Stimulated activated CD8-positive, alpha-beta memory T cell treated with anti-CD3 and anti-CD28 coated beads, Interleukin-4, amount 100 ng/mL, for 24 hours (primary cell): ENCODE data around the gene IFNG.

Experiments used
- DNase-seq: peaks from one replicate; pipeline ENCODE4 v3.0.0-alpha.2; 2020; ENCODE audit warnings: low read depth

IFNG gene

DNA sequence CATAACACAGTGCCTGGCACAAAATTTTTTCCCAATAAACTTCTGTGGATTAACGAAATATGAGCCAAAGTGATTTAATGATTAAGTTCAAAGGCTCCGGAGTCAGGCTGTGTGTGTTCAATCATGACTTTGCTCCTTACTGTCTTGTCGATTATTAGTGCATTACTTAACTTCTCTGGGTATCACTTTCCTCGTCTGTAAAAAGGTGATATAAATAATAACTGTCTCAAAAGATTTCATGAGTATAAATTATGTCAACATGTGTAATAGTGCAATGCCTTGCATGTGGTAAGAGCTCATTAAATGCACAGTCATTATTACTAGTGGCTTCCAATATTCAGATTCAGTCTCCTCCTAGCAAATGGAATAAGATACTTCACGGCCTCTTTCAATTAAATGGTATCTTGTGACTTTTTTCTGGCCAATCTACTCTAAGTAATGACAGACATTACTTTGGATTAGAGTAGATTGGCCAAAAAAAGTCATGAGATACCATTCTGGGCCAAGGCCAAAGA, 6.8 kb upstream of the IFNG start:
- DNase-seq: no peak

- DNase-seq: no peak
Observed at GRCh38 chr12:68163560-68164081, 4.1 kb upstream of the IFNG start.

GRCh38 chr12:68162374-68162773, 2.8 kb upstream of the IFNG start:
- no peak for DNase-seq

DNA sequence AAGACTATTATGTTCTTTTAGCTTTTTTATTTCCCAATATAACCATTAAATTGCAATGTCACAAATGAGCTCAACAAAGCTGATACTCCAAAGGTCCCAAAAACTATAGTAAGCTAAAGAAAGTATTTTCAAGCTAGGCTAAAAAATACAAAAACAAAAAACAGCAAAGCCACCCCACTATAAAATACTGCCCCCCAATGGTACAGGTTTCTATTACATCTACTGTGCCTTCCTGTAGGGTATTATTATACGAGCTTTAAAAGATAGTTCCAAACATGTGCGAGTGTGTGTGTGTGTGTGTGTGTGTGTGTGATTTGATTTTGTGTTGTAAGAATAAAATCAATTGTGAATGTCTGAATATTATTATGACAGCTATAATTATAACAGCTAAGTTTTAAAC, 1.1 kb downstream of the IFNG start:
- DNase-seq: no peak

- no peak for DNase-seq
Observed at GRCh38 chr12:68157380-68157779, 2.2 kb downstream of the IFNG start.

DNA sequence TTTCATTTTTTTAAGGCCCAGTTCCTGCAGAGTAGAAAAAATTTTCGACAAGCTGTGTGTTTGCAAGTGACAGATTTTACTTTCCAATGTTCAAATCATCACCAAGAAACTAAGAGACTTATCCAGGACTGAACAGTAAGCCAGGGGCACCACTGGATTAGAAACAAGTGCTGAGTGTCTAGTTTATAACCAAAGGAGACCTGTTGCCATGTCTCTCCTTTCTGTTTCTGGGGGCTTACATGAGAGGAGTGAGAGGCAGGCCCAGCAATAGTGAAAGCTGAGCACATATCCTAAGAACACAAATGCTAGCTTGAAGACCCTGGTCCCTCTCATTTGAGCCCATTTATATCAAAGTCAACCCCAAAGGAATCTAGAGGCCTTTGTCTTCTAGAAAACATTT, 2.9 kb downstream of the IFNG start:
- DNase-seq: no peak

GRCh38 chr12:68154779-68155178, 4.8 kb downstream of the IFNG start:
- DNase-seq: no peak

GRCh38 chr12:68148261-68148951, 11.1 kb downstream of the IFNG start:
- no peak for DNase-seq

GRCh38 chr12:68140556-68140955, 19.0 kb downstream of the IFNG start:
- DNase-seq: no peak

- no peak for DNase-seq
Observed at GRCh38 chr12:68139941-68140340, 19.6 kb downstream of the IFNG start.

DNA sequence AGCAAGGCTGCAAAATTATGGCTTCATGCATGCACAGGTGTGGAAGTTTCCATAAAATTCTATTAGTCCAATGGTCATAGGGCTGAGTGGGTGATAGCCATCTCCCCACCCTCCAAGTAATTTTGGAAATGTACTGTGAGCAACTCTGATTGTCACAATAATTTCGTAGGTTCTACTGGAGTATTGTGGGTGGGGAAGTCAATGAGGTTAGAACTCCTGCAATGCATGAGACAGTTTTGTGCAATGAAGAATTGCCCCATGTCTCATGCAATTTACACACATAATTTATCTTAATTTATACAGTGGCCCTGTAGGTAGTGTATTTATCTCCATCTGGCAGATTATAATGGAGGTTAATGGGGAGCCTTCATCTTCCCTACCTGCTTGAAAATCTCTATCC, 20.5 kb downstream of the IFNG start:
- no peak for DNase-seq

DNA sequence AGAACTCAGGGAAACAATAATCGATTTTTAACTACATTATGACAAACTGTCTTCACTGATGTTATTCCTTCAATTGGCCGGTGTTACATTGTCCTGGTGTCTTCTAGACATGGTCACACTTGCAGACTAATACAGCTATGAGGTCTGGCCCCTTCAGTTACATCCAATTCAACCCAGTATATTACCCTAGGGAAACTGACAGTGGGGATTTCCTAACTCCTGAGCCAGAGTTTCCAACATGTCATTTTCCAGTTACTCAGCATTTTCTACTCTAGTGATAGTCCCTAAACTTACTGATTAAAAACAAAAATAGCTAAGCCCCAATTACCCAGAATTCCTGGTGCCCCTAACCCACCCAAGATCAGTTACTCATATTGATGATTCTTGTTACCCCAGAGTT, 21.1 kb downstream of the IFNG start:
- DNase-seq: no peak

GRCh38 chr12:68137335-68137830, 22.2 kb downstream of the IFNG start:
- no peak for DNase-seq

DNA sequence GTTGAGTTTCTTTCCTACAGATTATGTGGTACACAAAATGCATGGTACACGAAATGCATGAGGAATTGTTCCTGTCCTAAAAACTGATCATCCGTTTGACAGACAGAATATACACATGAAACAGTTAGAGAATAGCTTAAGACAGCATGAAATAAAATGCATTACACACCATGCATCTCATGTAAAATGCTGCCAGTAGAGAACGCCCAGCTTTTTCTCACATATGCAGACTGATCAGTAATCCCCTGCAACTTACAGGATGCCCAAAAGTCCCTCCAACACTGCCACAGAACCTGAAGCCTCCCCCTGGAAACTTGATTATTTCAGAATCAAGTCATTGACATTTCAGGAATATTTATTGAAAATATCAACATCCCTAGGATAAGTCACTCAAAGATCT, 24.0 kb downstream of the IFNG start:
- no peak for DNase-seq

GRCh38 chr12:68131867-68132414, 27.6 kb downstream of the IFNG start:
- DNase-seq: no peak

DNA sequence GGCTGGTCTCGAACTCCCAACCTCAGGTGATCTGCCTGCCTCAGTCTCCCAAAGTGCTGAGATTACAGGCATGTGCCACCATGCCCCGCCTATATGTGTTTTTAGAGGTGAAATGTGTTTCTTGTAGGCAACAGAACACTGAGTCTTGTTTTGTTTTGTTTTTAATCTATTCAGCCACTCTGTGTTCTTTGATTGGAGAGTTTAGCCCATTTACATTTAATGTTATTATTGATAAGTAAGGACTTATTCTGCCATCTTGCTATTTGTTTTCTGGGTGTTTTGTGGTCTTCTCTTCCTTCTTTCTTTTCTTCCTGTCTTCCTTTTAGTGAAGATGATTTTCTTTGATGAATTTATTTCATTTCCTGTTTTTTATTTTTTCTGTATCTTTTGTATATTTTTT, 29.6 kb downstream of the IFNG start:
- no peak for DNase-seq

GRCh38 chr12:68122236-68122920, 37.2 kb downstream of the IFNG start:
- no peak for DNase-seq

GRCh38 chr12:68121143-68121542, 38.4 kb downstream of the IFNG start:
- DNase-seq: no peak

- peak; percentile 62 for DNase-seq
Observed at GRCh38 chr12:68119724-68120211, 39.8 kb downstream of the IFNG start.

DNA sequence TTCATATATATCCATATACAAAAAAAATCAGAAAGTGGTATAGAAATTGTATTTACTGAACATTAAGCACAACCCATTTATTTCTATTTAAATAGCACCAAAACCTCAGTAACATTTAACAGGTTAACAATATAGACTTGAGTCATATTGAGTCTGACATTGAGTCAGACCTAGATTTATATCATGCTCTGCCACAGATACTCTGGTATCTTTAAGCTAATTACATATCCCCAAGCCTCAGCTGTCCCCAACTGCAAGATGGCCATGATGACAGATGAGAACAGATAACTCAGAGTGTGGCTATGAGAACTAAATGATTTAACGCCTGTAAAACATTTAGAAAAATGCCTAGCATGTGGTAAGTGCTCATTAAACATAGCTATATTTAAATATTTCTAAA, 40.3 kb downstream of the IFNG start:
- no peak for DNase-seq

- DNase-seq: no peak
Observed at GRCh38 chr12:68118096-68118755, 41.3 kb downstream of the IFNG start.

GRCh38 chr12:68117661-68118060, 41.9 kb downstream of the IFNG start:
- no peak for DNase-seq
